HEK293T (cell line): ENCODE measurements around the gene RAB11FIP3.

Experiments
- CTCF ChIA-PET: fragments of 350-600 bp; formaldehyde crosslinking; extraction: SDS; loops from one replicate; lab custom pipeline; 2021; ENCODE audit warnings: antibody characterized with exemption, inconsistent platforms; lab: Yijun Ruan, JAX
- POLR2A ChIA-PET: fragments of 350-600 bp; formaldehyde crosslinking; extraction: SDS; loops from one replicate; lab custom pipeline; 2020; ENCODE audit warnings: antibody characterized with exemption, inconsistent platforms; lab: Yijun Ruan, JAX
- DNase-seq: peaks from one replicate; pipeline ENCODE4 v3.0.0; 2012; ENCODE audit warnings: mixed read lengths; ENCODE audit errors: extremely low spot score
- ARNT ChIP-seq: fragments of 450-650 bp; IDR thresholded peaks from 2 replicates; pipeline ENCODE4 v1.6.1; 2017; ENCODE audit warnings: mild to moderate bottlenecking
- BHLHE40 ChIP-seq: fragments of 450-650 bp; IDR thresholded peaks from 2 replicates; pipeline ENCODE4 v1.6.1; 2016; ENCODE audit warnings: mild to moderate bottlenecking, moderate library complexity, borderline replicate concordance
- CTBP1 ChIP-seq: fragments of 450-650 bp; IDR thresholded peaks from 2 replicates; pipeline ENCODE4 v1.6.1; 2016; ENCODE audit warnings: borderline replicate concordance
- ELF4 ChIP-seq: fragments of 450-650 bp; IDR thresholded peaks from 2 replicates; pipeline ENCODE4 v1.6.1; 2017; ENCODE audit warnings: antibody characterized with exemption
- FOXA1 ChIP-seq: fragments of 450-650 bp; IDR thresholded peaks from 2 replicates; pipeline ENCODE4 v1.6.1; 2016; ENCODE audit warnings: mild to moderate bottlenecking
- FOXK2 ChIP-seq: fragments of 450-650 bp; IDR thresholded peaks from 2 replicates; pipeline ENCODE4 v1.6.1; 2016; ENCODE audit warnings: mild to moderate bottlenecking
- FOXM1 ChIP-seq: fragments of 450-650 bp; IDR thresholded peaks from 2 replicates; pipeline ENCODE4 v1.6.1; 2017; ENCODE audit warnings: mild to moderate bottlenecking, borderline replicate concordance
- HDGF ChIP-seq: fragments of 450-650 bp; IDR thresholded peaks from 2 replicates; pipeline ENCODE4 v1.6.1; 2017; ENCODE audit warnings: antibody characterized with exemption, borderline replicate concordance
- L3MBTL2 ChIP-seq: fragments of 450-650 bp; conservative IDR thresholded peaks from 2 replicates; pipeline ENCODE4 v1.6.1; 2016; ENCODE audit warnings: mild to moderate bottlenecking
- LEF1 ChIP-seq: fragments of 450-650 bp; IDR thresholded peaks from 2 replicates; pipeline ENCODE4 v1.6.1; 2017; ENCODE audit warnings: mild to moderate bottlenecking, borderline replicate concordance
- NFRKB ChIP-seq: fragments of 450-650 bp; IDR thresholded peaks from 2 replicates; pipeline ENCODE4 v1.6.1; 2016; ENCODE audit warnings: mild to moderate bottlenecking, moderate library complexity
- SP1 ChIP-seq: fragments of 450-650 bp; IDR thresholded peaks from 2 replicates; pipeline ENCODE4 v1.6.1; 2017
- SUZ12 ChIP-seq: fragments of 450-650 bp; IDR thresholded peaks from 2 replicates; pipeline ENCODE4 v1.6.1; 2016; ENCODE audit warnings: mild to moderate bottlenecking
- TARDBP ChIP-seq: fragments of 450-650 bp; IDR thresholded peaks from 2 replicates; pipeline ENCODE4 v1.6.1; 2016
- ZNF384 ChIP-seq: fragments of 450-650 bp; IDR thresholded peaks from 2 replicates; pipeline ENCODE4 v1.6.1; 2016
- TF ChIP-seq, protein P1 (sequence below): fragments of 450-650 bp; IDR thresholded peaks from 2 replicates; pipeline ENCODE4 v1.6.1; 2016

Gene RAB11FIP3

GRCh38 chr16:482468-483185 lies 57.2 kb downstream of the RAB11FIP3 start:
- CTCF ChIA-PET = interaction anchor here (1.0 kb wide), 1 partner anchor 31 kb away, joined by 3 read pairs; no protein-coding TSS in a partner anchor
- DNase-seq = no peak
- TF ChIP-seq TARDBP (no peak), HDGF (no peak), LEF1 (no peak), BHLHE40 (no peak), ELF4 (no peak), NFRKB (no peak)
- POLR2A ChIA-PET = no interaction called here

DNA sequence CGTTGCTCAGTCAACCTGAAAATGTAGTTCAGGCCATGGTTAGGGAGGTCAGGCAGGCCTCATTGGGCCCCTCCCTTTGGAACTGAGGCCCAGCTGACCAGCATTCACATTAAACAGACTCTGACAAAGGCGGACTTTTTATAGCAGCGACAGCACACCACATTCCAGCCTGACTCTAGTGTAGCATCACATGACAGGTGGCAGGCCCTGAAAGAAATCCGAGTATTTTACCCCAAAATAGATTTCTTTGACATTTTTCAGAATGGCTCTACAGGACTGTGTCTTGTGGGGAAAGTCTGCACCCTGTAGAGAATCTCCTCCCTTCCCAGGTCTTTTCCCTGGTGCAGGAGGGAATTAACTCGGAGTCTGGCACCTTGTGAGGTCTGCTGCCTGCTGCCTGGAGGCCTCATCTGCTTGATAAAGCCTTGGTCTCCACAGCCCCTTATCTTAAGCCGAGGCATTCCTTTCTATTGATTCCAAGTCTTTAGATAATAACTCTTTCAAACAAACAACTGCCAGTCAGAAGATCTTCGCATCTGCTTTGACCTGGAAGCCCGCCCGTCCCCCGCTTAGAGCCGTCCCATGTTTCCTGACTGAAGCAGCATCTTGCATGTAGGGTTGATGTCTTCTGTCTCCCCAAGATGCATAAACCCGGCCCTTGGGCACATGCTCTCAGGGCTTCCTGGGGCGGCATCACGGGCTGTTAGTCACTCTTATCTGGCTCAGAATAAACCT lies 58.1 kb downstream of the RAB11FIP3 start:
- ChIA-PET POLR2A (interaction anchor here (1.1 kb wide), 1 partner anchor 58 kb away, joined by 3 read pairs; the partner anchor contains the start of gene RAB11FIP3), CTCF (no interaction called here)
- no peak for DNase-seq
- TF ChIP-seq SUZ12 = no peak
- no peak for TF ChIP-seq FOXK2
- no peak for TF ChIP-seq BHLHE40
- no peak for TF ChIP-seq ELF4
- TF ChIP-seq ZNF384 = no peak
- no peak for TF ChIP-seq NFRKB
- no peak for TF ChIP-seq TARDBP
- TF ChIP-seq HDGF = no peak
- no peak for TF ChIP-seq ARNT
- no peak for TF ChIP-seq FOXM1
- no peak for TF ChIP-seq LEF1
- no peak for TF ChIP-seq FOXA1
- no peak for TF ChIP-seq L3MBTL2
- TF ChIP-seq, protein P1, sequence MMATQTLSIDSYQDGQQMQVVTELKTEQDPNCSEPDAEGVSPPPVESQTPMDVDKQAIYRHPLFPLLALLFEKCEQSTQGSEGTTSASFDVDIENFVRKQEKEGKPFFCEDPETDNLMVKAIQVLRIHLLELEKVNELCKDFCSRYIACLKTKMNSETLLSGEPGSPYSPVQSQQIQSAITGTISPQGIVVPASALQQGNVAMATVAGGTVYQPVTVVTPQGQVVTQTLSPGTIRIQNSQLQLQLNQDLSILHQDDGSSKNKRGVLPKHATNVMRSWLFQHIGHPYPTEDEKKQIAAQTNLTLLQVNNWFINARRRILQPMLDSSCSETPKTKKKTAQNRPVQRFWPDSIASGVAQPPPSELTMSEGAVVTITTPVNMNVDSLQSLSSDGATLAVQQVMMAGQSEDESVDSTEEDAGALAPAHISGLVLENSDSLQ = no peak
- no peak for TF ChIP-seq SP1
- no peak for TF ChIP-seq CTBP1

DNA sequence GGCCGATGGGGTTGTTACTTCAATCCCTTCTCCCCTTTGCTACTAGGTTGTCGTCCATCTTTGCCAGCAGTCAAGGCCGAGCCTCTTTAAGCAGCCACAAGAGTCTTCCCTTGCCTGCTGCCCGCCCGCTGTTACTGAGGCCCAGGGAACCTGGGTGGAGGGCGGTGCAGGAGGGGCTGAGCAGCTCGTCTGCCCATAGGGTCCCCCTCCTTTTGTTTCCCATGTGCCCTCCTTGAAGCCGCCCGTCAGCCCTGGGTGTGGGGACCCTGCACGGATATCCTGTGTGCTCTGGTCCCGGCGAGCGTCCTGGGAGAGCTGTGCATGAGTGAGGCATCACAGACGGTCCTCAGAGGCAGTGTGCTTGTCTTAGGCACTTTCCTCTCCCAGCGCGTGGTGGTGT lies 64.2 kb downstream of the RAB11FIP3 start:
- DNase-seq = no peak
- no peak for TF ChIP-seq ELF4
- TF ChIP-seq TARDBP = no peak
- TF ChIP-seq, protein P1 = no peak
- TF ChIP-seq FOXA1 = no peak
- no peak for TF ChIP-seq FOXK2
- no peak for TF ChIP-seq NFRKB
- TF ChIP-seq SUZ12 = no peak
- TF ChIP-seq L3MBTL2 = no peak
- no peak for TF ChIP-seq ARNT
- TF ChIP-seq BHLHE40 = no peak
- no peak for TF ChIP-seq SP1
- no peak for TF ChIP-seq LEF1
- CTCF ChIA-PET = no interaction called here
- POLR2A ChIA-PET = no interaction called here

- DNase-seq = no peak
- POLR2A ChIA-PET = no interaction called here
- CTCF ChIA-PET = interaction anchor here (0.8 kb wide), 1 partner anchor 101 kb away, joined by 3 read pairs; no protein-coding TSS in a partner anchor
- TF ChIP-seq, protein P1 = no peak
- TF ChIP-seq ELF4 (no peak), ARNT (no peak), TARDBP (no peak), FOXA1 (no peak), LEF1 (no peak)
Measured at GRCh38 chr16:490768-491167, 65.3 kb downstream of the RAB11FIP3 start.

GRCh38 chr16:491220-491919 lies 65.9 kb downstream of the RAB11FIP3 start:
- DNase-seq = no peak
- ChIA-PET CTCF (no interaction called here), POLR2A (interaction anchor here (0.7 kb wide), 1 partner anchor 63 kb away, joined by 3 read pairs; no protein-coding TSS in a partner anchor)
- TF ChIP-seq NFRKB = no peak
- TF ChIP-seq L3MBTL2 = no peak
- TF ChIP-seq, protein P1 = no peak
- TF ChIP-seq CTBP1 = no peak
- no peak for TF ChIP-seq SP1
- TF ChIP-seq TARDBP = no peak
- no peak for TF ChIP-seq HDGF
- no peak for TF ChIP-seq SUZ12
- no peak for TF ChIP-seq FOXM1
- no peak for TF ChIP-seq LEF1
- TF ChIP-seq ZNF384 = no peak
- no peak for TF ChIP-seq FOXA1
- no peak for TF ChIP-seq ELF4
- no peak for TF ChIP-seq FOXK2
- no peak for TF ChIP-seq BHLHE40
- TF ChIP-seq ARNT = no peak
